Esophagus mucosa (tissue), 1 donor: ENCODE results near the gene ARHGEF3. TPM values are rescaled to one million over a fixed set of nuclear protein-coding genes. Genes with fewer than 3 reads are reported as not detected.

Source experiments
- ATAC-seq: fragments of 200-7000 bp; cut with Tn5 transposase; one replicate; pipeline ENCODE4 v1.9.1; 2020
- total RNA-seq: library from RNA; stranded (reverse); gene quantifications from one replicate; pipeline ENCODE4 v1.2.4, GENCODE V29; 2023
- donor health status: DM: yes; HTN: yes; CAD: no.

Gene ARHGEF3
- total RNA-seq, 1 donor from 2014 or later: 30.2 TPM

DNA sequence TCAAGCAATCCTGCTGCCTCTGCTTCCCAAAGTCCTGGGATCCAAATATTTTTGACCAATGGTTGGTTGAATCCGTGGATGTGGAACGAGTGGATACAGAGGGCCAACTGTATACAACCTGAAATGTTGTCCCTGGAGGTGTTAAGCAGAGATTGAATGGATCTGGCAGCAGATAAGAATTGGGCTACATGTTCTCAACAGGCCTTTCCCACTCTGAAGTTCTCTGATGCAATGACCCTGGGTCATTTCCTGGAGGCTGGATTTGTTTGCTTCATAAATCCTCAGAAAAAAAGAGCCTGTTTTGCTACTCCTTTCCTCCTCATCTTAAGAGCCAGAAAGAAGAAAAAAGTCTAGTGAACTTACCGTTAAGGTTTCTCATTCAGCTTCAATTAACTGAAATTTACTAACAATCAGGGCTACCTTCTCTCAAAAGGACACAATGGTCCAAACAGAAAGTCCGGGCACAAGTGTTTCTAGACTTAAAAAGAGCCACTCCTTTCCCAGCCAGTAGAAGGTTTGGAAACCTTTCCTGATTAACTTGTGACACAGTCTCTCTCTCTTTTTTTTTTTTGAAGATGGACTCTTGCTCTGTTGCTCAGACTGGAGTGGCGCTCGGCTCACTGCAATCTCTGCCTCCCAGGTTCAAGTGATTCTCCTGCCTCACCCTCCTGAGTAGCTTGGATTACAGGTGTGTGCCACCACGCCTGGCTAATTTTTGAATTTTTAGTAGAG is 6.5 kb downstream of the ARHGEF3 start:
- peak; percentile 23 for ATAC-seq

- ATAC-seq: no peak
Measured at GRCh38 chr3:56792193-56792592, 9.6 kb downstream of the ARHGEF3 start.

DNA sequence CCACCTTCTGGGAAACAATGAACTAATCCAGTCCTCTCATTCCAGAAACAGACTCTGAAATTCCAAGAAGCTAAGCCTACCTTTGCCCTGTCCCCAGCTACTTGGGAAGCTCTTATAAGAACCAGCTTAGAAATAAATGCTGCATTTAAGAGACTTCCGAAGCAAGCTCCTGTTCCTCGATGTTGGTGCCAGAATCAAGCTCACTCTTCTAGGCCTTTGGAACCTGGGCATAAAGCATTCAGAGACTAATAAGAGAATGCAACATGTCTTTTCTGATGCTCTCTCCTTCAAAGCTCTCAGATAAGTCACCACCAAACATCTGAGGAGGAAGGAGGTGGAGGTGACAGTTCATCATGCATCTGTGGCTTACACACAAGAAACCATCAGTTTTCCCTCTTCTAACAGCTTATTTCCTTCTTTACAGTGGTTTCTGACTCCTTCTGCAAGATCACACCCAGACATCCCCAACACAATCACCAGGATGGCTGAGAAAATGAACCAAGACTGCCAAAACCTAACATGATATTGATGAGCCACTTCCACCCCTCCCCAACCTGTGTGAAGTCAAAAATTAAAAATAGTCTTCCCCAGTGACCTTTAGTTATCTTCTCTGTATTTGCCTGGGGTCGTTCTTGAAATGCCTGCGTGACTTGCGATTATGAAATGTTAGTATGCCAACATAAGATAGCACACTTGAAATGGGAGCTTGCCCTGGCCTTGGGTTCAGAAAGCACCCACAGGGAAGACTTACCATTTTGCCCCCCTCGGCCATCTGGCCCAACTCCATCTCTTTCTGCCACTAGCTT is 11.5 kb downstream of the ARHGEF3 start:
- ATAC-seq: no peak

GRCh38 chr3:56789076-56789475 is 12.7 kb downstream of the ARHGEF3 start:
- ATAC-seq: no peak

- no peak for ATAC-seq
Measured at GRCh38 chr3:56788521-56788920, 13.2 kb downstream of the ARHGEF3 start.

DNA sequence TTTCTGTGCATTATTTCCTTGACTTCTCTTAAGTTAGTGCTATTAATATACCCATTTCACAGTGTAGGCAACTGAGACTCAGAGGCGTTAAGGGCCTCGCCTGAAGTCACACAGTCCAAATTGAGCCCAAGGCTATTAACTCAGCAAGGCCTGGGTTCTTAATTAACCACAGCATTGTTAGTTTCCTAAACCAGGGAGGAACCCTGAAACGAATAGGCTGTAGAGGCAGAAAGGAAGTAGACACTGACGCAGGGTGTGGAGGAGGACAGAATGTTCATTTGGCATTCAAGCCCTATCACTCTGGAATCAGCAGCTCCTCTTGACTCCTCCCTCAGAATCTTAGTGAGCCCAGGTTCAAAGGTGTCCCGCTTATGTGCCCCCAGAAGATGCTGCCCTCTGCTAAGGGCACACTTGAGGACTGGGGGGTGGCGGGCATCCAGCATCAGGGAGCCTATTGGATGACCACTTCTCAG is 13.9 kb downstream of the ARHGEF3 start:
- ATAC-seq: peak; percentile 41

GRCh38 chr3:56787258-56787775 is 14.4 kb downstream of the ARHGEF3 start:
- ATAC-seq: no peak

DNA sequence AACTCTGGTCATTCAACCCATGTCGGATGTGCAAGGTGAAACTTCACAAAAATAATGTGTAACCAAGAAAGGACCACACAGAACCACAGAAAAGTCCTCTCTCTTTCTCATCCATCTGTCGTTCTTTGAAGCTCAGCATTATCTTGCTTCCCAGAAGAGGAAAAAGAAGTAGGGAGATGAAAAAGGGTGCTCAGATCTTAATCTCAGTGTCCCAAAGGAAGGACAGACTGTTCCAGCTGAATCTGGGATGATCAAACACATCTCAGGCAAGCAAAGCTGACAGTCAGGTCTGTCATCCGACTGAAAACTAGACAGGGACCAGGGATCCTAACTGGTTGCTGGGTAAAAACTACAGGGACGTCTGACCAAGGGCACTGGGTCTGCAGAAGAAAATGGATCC is 16.2 kb downstream of the ARHGEF3 start:
- no peak for ATAC-seq

GRCh38 chr3:56784448-56785001 is 17.2 kb downstream of the ARHGEF3 start:
- ATAC-seq: no peak

GRCh38 chr3:56783644-56784447 is 17.9 kb downstream of the ARHGEF3 start:
- peak; percentile 85 for ATAC-seq

GRCh38 chr3:56782906-56783305 is 18.8 kb downstream of the ARHGEF3 start:
- no peak for ATAC-seq

DNA sequence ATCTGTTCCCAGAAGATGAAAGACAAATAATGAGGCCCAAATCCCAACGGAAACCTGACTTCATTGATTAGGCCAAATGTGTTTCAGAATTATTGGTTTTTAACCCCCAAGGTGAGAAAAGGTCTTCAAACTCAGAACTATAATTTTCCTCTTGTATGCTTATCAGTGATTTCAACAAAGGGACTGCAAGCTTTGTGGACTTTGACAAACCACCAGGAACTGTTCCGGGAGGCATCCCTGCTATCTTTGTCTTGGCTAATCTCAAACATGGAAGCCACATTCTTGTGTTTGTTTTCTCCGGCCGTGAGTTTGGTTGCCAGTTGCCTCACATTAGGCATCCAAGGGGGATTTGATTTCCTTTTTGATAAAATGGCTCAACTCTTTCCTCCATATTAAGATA is 19.5 kb downstream of the ARHGEF3 start:
- ATAC-seq: no peak

GRCh38 chr3:56781762-56782161 is 20.0 kb downstream of the ARHGEF3 start:
- ATAC-seq: no peak

- ATAC-seq: no peak
Measured at GRCh38 chr3:56780936-56781335, 20.8 kb downstream of the ARHGEF3 start.

- no peak for ATAC-seq
Measured at GRCh38 chr3:56778893-56779292, 22.9 kb downstream of the ARHGEF3 start.

DNA sequence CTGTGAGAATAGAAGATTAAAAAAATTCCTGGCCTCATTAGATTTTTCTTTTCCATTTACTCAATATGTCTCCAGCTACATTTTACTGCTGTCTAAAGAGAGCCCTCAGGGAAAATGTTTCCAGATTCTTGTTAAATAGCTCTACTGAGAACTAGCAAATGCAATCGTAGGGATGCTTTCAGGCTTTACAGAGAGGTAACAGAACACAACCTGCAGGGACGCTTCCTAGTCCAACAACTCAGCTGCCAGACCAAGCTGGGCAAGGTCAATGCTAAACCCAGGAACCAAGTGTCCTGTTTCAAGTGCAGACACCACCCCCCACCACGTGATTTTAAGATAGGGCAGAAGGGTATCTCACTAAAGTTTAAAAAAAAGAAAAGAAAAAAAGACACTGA is 25.2 kb downstream of the ARHGEF3 start:
- ATAC-seq: no peak

GRCh38 chr3:56775838-56776555 is 25.8 kb downstream of the ARHGEF3 start:
- ATAC-seq: no peak

- no peak for ATAC-seq
Measured at GRCh38 chr3:56775445-56775837, 26.3 kb downstream of the ARHGEF3 start.

DNA sequence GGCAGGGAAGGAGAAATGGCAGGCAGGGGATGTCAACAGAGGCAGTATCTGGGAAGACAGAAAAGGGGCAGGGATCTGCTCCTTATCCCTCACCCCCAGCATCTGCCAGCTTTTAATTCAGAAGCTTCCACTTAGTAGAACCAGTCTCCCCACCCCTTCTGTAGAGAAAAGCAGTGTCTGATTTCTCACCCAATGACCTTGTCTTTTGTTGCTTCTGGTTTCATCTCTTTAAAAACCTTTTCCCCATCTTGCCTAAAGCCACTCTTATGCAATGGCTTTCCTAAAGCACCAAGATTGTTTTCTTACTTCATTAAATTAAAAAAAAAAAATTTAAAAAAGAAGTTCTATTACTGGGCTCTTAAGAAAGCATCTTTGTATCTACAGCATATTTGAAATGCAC is 27.8 kb downstream of the ARHGEF3 start:
- ATAC-seq: no peak

GRCh38 chr3:56772952-56773938 is 28.5 kb downstream of the ARHGEF3 start:
- ATAC-seq: no peak

DNA sequence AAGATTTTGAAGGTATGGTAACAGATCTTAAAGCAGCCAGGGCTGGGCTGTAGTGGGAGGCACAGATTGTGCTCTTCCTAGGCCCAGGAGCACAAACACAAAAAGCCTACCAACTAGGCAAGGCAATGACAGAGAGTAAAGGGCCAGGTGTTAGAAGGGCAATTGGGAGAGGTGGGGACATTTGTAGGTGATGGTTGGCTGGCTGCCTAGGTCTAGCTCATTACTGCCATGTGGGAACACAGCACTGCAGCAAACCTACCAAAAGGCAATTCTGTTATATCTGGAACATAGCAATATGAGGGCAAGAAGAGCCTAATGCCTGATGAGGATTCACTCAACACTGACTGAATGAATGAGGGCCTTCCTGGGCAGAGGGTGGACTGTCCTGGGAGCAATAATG is 30.4 kb downstream of the ARHGEF3 start:
- no peak for ATAC-seq
